RKO (cell line): ENCODE data around the gene FMN1.
"Not testable (repeated sequence)": the region's sequence is repeated elsewhere in the genome, so short reads cannot be mapped to it uniquely, and the experiment has no call there.

Experiments
- DNase-seq: peaks from one replicate; pipeline ENCODE4 v3.0.0-alpha.2; 2016; ENCODE audit warnings: low spot score

FMN1 gene

GRCh38 chr15:32966512-32966911, 228.0 kb downstream of the FMN1 start:
- DNase-seq, result no peak

- no peak for DNase-seq
These were observed 228.6 kb downstream of the FMN1 start for GRCh38 chr15:32965897-32966296.

GRCh38 chr15:32959077-32959476, 235.4 kb downstream of the FMN1 start:
- no peak for DNase-seq

- DNase-seq, result no peak
These were observed 237.3 kb downstream of the FMN1 start for GRCh38 chr15:32957219-32957618.

- DNase-seq, result no peak
These were observed 237.8 kb downstream of the FMN1 start for GRCh38 chr15:32956711-32957110.

GRCh38 chr15:32956006-32956405, 238.5 kb downstream of the FMN1 start:
- peak; percentile 52 for DNase-seq

GRCh38 chr15:32953533-32953910, 241.0 kb downstream of the FMN1 start:
- DNase-seq, result no peak

GRCh38 chr15:32952901-32953532, 241.5 kb downstream of the FMN1 start:
- DNase-seq, result no peak

GRCh38 chr15:32951736-32952464, 242.6 kb downstream of the FMN1 start:
- DNase-seq, result no peak

GRCh38 chr15:32950051-32950450, 244.5 kb downstream of the FMN1 start:
- not testable (repeated sequence) for DNase-seq

GRCh38 chr15:32946210-32946609, 248.3 kb downstream of the FMN1 start:
- DNase-seq, result no peak

GRCh38 chr15:32944431-32944830, 250.1 kb downstream of the FMN1 start:
- DNase-seq, result no peak

- no peak for DNase-seq
These were observed 250.8 kb downstream of the FMN1 start for GRCh38 chr15:32943711-32944110.

GRCh38 chr15:32942401-32942841, 252.1 kb downstream of the FMN1 start:
- DNase-seq, result no peak

- DNase-seq, result no peak
These were observed 252.7 kb downstream of the FMN1 start for GRCh38 chr15:32941823-32942222.

- DNase-seq, result no peak
These were observed 257.5 kb downstream of the FMN1 start for GRCh38 chr15:32936976-32937375.

GRCh38 chr15:32936283-32936918, 258.1 kb downstream of the FMN1 start:
- peak; percentile 39 for DNase-seq

- DNase-seq, result no peak
These were observed 259.4 kb downstream of the FMN1 start for GRCh38 chr15:32935139-32935538.

- no peak for DNase-seq
These were observed 261.3 kb downstream of the FMN1 start for GRCh38 chr15:32933236-32933635.

GRCh38 chr15:32928876-32929275, 265.6 kb downstream of the FMN1 start:
- DNase-seq, result no peak

- DNase-seq, result no peak
These were observed 267.4 kb downstream of the FMN1 start for GRCh38 chr15:32927124-32927523.

- no peak for DNase-seq
These were observed 271.3 kb downstream of the FMN1 start for GRCh38 chr15:32923176-32923575.

GRCh38 chr15:32922541-32922940, 272.0 kb downstream of the FMN1 start:
- no peak for DNase-seq
